SK-N-SH (cell line): ENCODE measurements around the gene CNTNAP1. TPM values are rescaled to one million over a fixed set of nuclear protein-coding genes. Genes with fewer than 3 reads are reported as not detected.

Experiments used
- CTCF ChIA-PET: fragments of 300-600, 350-600 bp; formaldehyde crosslinking; extraction: SDS; loops from one replicate; lab custom pipeline; 2021; lab: Yijun Ruan, JAX
- POLR2A ChIA-PET: fragments of 350-600 bp; sonication (Branson Sonifier 250); formaldehyde crosslinking; extraction: SDS; loops from one replicate; lab custom pipeline; 2020; ENCODE audit warnings: antibody characterized with exemption, inconsistent platforms; lab: Yijun Ruan, JAX
- DNase-seq: peaks from one replicate; pipeline ENCODE4 v3.0.0; 2012
- H2AFZ ChIP-seq: fragments of 200-600 bp; sonication (generic); 2 replicates; pipeline ENCODE4 v1.8.1; 2016; ENCODE audit warnings: antibody characterized with exemption, mild to moderate bottlenecking, low read depth
- H3F3A ChIP-seq: fragments of 200-600 bp; sonication (generic); replicated peaks from 2 replicates; pipeline ENCODE3; 2016; ENCODE audit warnings: antibody characterized with exemption, mild to moderate bottlenecking; ENCODE audit not compliant: insufficient read depth
- H3K27ac ChIP-seq, 2 experiments: fragments of 200-500 bp in 1 of 2; fragments of 200-600 bp in 1 of 2; sonication (Bioruptor generic) in 1 of 2; sonication (generic), shearing (Covaris generic) in 1 of 2; 2 replicates each; pipeline versions ENCODE4 v1.5.1 to v1.6.1; 2014 to 2016; ENCODE audit warnings: low read depth in 2 of 2, inconsistent platforms in 1 of 2, low read length in 1 of 2, mild to moderate bottlenecking in 1 of 2, mixed read lengths in 1 of 2
- H3K27me3 ChIP-seq: fragments of 200-600 bp; sonication (generic), shearing (Covaris generic); 2 replicates; pipeline ENCODE4 v1.6.1; 2016; ENCODE audit warnings: mixed run types; ENCODE audit not compliant: insufficient read depth
- H3K36me3 ChIP-seq, 2 experiments: fragments of 200-500 bp in 1 of 2; fragments of 200-600 bp in 1 of 2; sonication (Bioruptor generic) in 1 of 2; sonication (generic) in 1 of 2; replicated peaks in 1 of 2; 2 replicates each; pipeline versions ENCODE3 to v1.5.1; 2014 to 2016; ENCODE audit warnings: low read length in 1 of 2, mild to moderate bottlenecking in 1 of 2; ENCODE audit not compliant: insufficient read depth in 2 of 2, control insufficient read depth in 1 of 2
- H3K4me1 ChIP-seq, 2 experiments: fragments of 200-500 bp in 1 of 2; fragments of 200-600 bp in 1 of 2; sonication (Bioruptor generic) in 1 of 2; sonication (generic), shearing (Covaris generic) in 1 of 2; 2 replicates each; pipeline versions ENCODE4 v1.5.1 to v1.6.1; 2014 to 2016; ENCODE audit warnings: low read depth in 1 of 2, low read length in 1 of 2, mixed run types in 1 of 2; ENCODE audit not compliant: insufficient read depth in 2 of 2, control insufficient read depth in 1 of 2
- H3K4me2 ChIP-seq: fragments of 200-600 bp; sonication (generic), shearing (Covaris generic); 2 replicates; pipeline ENCODE4 v1.6.1; 2017; ENCODE audit warnings: mixed run types
- H3K4me3 ChIP-seq, 2 experiments: fragments of 200-500 bp in 1 of 2; fragments of 200-600 bp in 1 of 2; sonication (Bioruptor generic) in 1 of 2; sonication (generic), shearing (Covaris generic) in 1 of 2; 2 replicates each; pipeline versions ENCODE4 v1.5.1 to v1.8.1; 2014 to 2016; ENCODE audit warnings: low read depth in 2 of 2, inconsistent platforms in 1 of 2, low read length in 1 of 2, mild to moderate bottlenecking in 1 of 2, mixed read lengths in 1 of 2, moderate library complexity in 1 of 2
- H3K79me2 ChIP-seq: fragments of 200-600 bp; sonication (generic); 2 replicates; pipeline ENCODE4 v1.8.1; 2017; ENCODE audit warnings: mild to moderate bottlenecking; ENCODE audit not compliant: insufficient read depth
- H3K9ac ChIP-seq: fragments of 200-600 bp; sonication (generic); 2 replicates; pipeline ENCODE4 v1.6.1; 2017; ENCODE audit warnings: mixed run types
- H3K9me2 ChIP-seq: fragments of 200-600 bp; sonication (generic); 2 replicates; pipeline ENCODE4 v1.6.1; 2017; ENCODE audit warnings: mixed run types
- H3K9me3 ChIP-seq: fragments of 200-600 bp; sonication (generic); 2 replicates; pipeline ENCODE4 v1.6.1; 2017; ENCODE audit warnings: mixed run types, mild to moderate bottlenecking, moderate library complexity
- H4K20me1 ChIP-seq: fragments of 200-600 bp; sonication (generic); 2 replicates; pipeline ENCODE4 v1.6.1; 2017; ENCODE audit warnings: mild to moderate bottlenecking, mixed run types; ENCODE audit not compliant: insufficient read depth
- CHD2 ChIP-seq: fragments of 150-350 bp; IDR thresholded peaks from 2 replicates; pipeline ENCODE4 v1.6.1; 2018; ENCODE audit warnings: low read length; ENCODE audit not compliant: partially characterized antibody
- ELF1 ChIP-seq: IDR thresholded peaks from 2 replicates; pipeline ENCODE4 v1.4.0; 2012
- EZH2phosphoT487 ChIP-seq: fragments of 200-600 bp; sonication (generic); IDR thresholded peaks from 2 replicates; pipeline ENCODE4 v1.6.1; 2017; ENCODE audit warnings: low read depth, mixed run types, mild to moderate bottlenecking, antibody characterized with exemption, moderate library complexity, borderline replicate concordance
- FOXM1 ChIP-seq: IDR thresholded peaks from 2 replicates; pipeline ENCODE4 v1.4.0; 2012; ENCODE audit warnings: low read depth, mild to moderate bottlenecking
- GABPA ChIP-seq: IDR thresholded peaks from 2 replicates; pipeline ENCODE4 v1.4.0; 2012; ENCODE audit warnings: low read depth, mild to moderate bottlenecking
- GATA2 ChIP-seq: sonication (generic); formaldehyde crosslinking; IDR thresholded peaks from 2 replicates; pipeline ENCODE4 v1.5.0; 2020; ENCODE audit warnings: mild to moderate bottlenecking, missing genetic modification reagents
- MEF2A ChIP-seq: IDR thresholded peaks from 2 replicates; pipeline ENCODE4 v1.4.0; 2012; ENCODE audit warnings: low read depth, borderline replicate concordance
- MXI1 ChIP-seq: IDR thresholded peaks from 2 replicates; pipeline ENCODE4 v1.6.1; 2012; ENCODE audit warnings: mild to moderate bottlenecking, low read depth, low read length, improper control_type of control experiment
- NFIC ChIP-seq: IDR thresholded peaks from 2 replicates; pipeline ENCODE4 v1.4.0; 2012; ENCODE audit warnings: borderline replicate concordance
- RAD21 ChIP-seq: IDR thresholded peaks from 2 replicates; pipeline ENCODE4 v1.6.1; 2012; ENCODE audit warnings: mild to moderate bottlenecking, low read length
- RCOR1 ChIP-seq: fragments of 150-350 bp; IDR thresholded peaks from 2 replicates; pipeline ENCODE4 v1.6.1; 2017; ENCODE audit warnings: antibody characterized with exemption, low read length
- RFX5 ChIP-seq: IDR thresholded peaks from 2 replicates; pipeline ENCODE4 v1.6.1; 2012; ENCODE audit warnings: mild to moderate bottlenecking, improper control_type of control experiment, low read length
- RXRA ChIP-seq: IDR thresholded peaks from 2 replicates; pipeline ENCODE4 v1.4.0; 2012; ENCODE audit warnings: low read depth, mild to moderate bottlenecking, borderline replicate concordance
- SIN3A ChIP-seq: IDR thresholded peaks from 2 replicates; pipeline ENCODE4 v1.6.1; 2012; ENCODE audit warnings: low read depth, mild to moderate bottlenecking, low read length, moderate library complexity, borderline replicate concordance
- SMC3 ChIP-seq: IDR thresholded peaks from 2 replicates; pipeline ENCODE4 v1.6.1; 2012; ENCODE audit warnings: low read depth, low read length, improper control_type of control experiment
- TAF1 ChIP-seq: IDR thresholded peaks from 2 replicates; pipeline ENCODE4 v1.6.1; 2012; ENCODE audit warnings: low read depth, mild to moderate bottlenecking, low read length, moderate library complexity, borderline replicate concordance
- TCF12 ChIP-seq: IDR thresholded peaks from 2 replicates; pipeline ENCODE4 v1.4.0; 2012
- YY1 ChIP-seq: IDR thresholded peaks from 2 replicates; pipeline ENCODE4 v1.4.0; 2012; ENCODE audit warnings: low read depth, mild to moderate bottlenecking
- WGBS: methylation state at CpG from one replicate; pipeline ENCODE4 v1.1.6; 2017; ENCODE audit warnings: low lambda C conversion rate; 5-methylcytosine and 5-hydroxymethylcytosine counted together
- polyA plus RNA-seq, 3 experiments: library from polyadenylated mRNA; depleted of rRNA; stranded (reverse); fragments of >200 nt; gene quantifications; 2 replicates each; pipeline ENCODE4 v1.2.3, GENCODE V29; 2012
- TF ChIP-seq, protein P1 (sequence below): IDR thresholded peaks from 2 replicates; pipeline ENCODE4; 2012
- TF ChIP-seq, protein P2 (sequence below): fragments of 150-350 bp; IDR thresholded peaks from 2 replicates; pipeline ENCODE4 v1.6.1; 2017; ENCODE audit warnings: antibody characterized with exemption, low read length, low read depth, borderline replicate concordance
- TF ChIP-seq, protein P3 (sequence below): IDR thresholded peaks from 2 replicates; pipeline ENCODE4 v1.4.0; 2012; ENCODE audit warnings: low read depth, borderline replicate concordance
- TF ChIP-seq, protein P4 (sequence below): fragments of 150-350 bp; IDR thresholded peaks from 2 replicates; pipeline ENCODE4 v1.6.1; 2016; ENCODE audit warnings: mild to moderate bottlenecking, low read depth, low read length
- TF ChIP-seq, protein P5 (sequence below): IDR thresholded peaks from 2 replicates; pipeline ENCODE4 v1.4.0; 2012; ENCODE audit warnings: low read depth, borderline replicate concordance

CNTNAP1 gene
- polyA plus RNA-seq (2012; rRNA removed) = 74.3 and 92.7 TPM in 2 replicates
- polyA plus RNA-seq (2012; cell fraction: cytosol; rRNA removed) = 31.9 and 45.9 TPM in 2 replicates
- polyA plus RNA-seq (2012; cell fraction: nucleus; rRNA removed) = 213 and 214 TPM in 2 replicates

DNA sequence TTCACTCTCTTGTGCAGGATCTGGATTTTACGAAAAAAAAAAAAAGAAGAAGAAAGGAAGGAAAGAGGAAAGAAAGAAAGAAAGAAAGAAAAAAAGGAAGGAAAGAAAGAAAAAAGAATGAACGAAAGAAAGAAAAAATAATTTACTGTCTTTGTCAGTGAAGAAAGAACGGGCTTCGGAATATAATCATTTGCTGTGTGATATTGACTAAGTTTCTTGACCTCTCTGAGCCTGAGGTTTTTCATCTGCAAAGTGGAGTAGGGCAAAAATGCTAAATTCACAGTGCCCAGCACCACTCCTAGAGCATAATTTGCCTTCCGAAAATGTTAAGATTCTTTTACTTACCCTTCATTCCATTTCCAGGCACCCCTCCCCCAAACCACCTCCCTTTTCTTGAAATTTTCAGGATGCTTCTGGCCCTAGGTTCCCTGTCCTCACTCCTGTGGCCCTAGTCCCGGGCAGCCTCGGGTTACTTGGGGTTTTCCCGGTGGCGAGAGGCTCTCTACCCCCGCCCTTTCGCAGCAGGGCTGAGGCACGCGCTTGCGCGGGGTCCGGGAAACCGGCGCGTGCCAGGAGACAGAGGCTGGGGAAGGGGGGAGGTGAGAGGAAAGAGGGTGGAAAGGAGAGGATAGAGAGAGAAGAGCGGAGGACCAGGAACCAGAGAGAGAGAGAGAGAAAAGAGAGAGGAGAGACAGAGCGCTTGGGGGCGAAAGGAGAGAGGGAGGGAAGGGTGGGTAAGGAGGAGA lies at the start of gene CNTNAP1:
Gene CNTNAP1, plus strand, starts transcription at position 556 of the 746 bp plus-strand sequence. CDS start 299 bp downstream, outside the sequence.
- no peaks in the 10 kb centered on the region for H4K20me1 ChIP-seq
- peaks cover 0 to 14% of the 10 kb centered on the region in 2 experiments for H3K36me3 ChIP-seq
- peaks cover 10 to 44% of the 10 kb centered on the region in 2 experiments for H3K4me1 ChIP-seq
- H3K9me3 ChIP-seq = no peaks in the 10 kb centered on the region
- H3K79me2 ChIP-seq = peaks cover 5% of the 10 kb centered on the region
- H3K27ac ChIP-seq = peak within 1 kb of the TSS; percentile 56 to 92
- ChIA-PET POLR2A (interaction anchor here (1.1 to 2.6 kb wide), 4 partner anchors 9 to 104 kb away, joined by 3 to 16 read pairs (median 4); partner anchors contain the start of gene PSMC3IP), CTCF (interaction anchor here (0.8 to 4.2 kb wide), 3 partner anchors 64 to 105 kb away, joined by 3 to 47 read pairs (median 13); partner anchors contain the start of gene PSMC3IP)
- H3K9ac ChIP-seq = peak within 1 kb of the TSS; percentile 64
- peak within 1 kb of the TSS; percentile 87 for H2AFZ ChIP-seq
- peak within 1 kb of the TSS; percentile 65 to 71 for H3K4me3 ChIP-seq
- no peaks in the 10 kb centered on the region for H3K9me2 ChIP-seq
- peaks cover 33% of the 10 kb centered on the region for H3F3A ChIP-seq
- WGBS = 24% methylated on average over 22 of the region's 22 CpGs
- H3K27me3 ChIP-seq = no peaks in the 10 kb centered on the region
- DNase-seq = peak; percentile 90
- H3K4me2 ChIP-seq = peak within 1 kb of the TSS; percentile 90
- TF ChIP-seq, protein P1, sequence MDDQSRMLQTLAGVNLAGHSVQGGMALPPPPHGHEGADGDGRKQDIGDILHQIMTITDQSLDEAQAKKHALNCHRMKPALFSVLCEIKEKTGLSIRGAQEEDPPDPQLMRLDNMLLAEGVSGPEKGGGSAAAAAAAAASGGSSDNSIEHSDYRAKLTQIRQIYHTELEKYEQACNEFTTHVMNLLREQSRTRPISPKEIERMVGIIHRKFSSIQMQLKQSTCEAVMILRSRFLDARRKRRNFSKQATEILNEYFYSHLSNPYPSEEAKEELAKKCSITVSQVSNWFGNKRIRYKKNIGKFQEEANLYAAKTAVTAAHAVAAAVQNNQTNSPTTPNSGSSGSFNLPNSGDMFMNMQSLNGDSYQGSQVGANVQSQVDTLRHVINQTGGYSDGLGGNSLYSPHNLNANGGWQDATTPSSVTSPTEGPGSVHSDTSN = peak; percentile 4; the same call in 1 of the 2 replicates
- TF ChIP-seq EZH2phosphoT487 (no peak), GATA2 (no peak), TCF12 (peak; percentile 23; the same call in 1 of the 2 replicates), GABPA (no peak), FOXM1 (no peak), CHD2 (peak; percentile 45), YY1 (peak; percentile 27; the same call in 1 of the 2 replicates), RXRA (peak; percentile 28; the same call in 1 of the 2 replicates), RAD21 (no peak), RFX5 (no peak), ELF1 (no peak), MXI1 (peak; percentile 85), RCOR1 (peak; percentile 37; the same call in 1 of the 2 replicates), MEF2A (no peak), SMC3 (no peak), NFIC (peak; percentile 39), TAF1 (0 out of 2 replicates have a peak, but pooled peaks have one; percentile 40), SIN3A (no peak)
- TF ChIP-seq, protein P2, sequence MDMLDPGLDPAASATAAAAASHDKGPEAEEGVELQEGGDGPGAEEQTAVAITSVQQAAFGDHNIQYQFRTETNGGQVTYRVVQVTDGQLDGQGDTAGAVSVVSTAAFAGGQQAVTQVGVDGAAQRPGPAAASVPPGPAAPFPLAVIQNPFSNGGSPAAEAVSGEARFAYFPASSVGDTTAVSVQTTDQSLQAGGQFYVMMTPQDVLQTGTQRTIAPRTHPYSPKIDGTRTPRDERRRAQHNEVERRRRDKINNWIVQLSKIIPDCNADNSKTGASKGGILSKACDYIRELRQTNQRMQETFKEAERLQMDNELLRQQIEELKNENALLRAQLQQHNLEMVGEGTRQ = no peak
- TF ChIP-seq, protein P3, sequence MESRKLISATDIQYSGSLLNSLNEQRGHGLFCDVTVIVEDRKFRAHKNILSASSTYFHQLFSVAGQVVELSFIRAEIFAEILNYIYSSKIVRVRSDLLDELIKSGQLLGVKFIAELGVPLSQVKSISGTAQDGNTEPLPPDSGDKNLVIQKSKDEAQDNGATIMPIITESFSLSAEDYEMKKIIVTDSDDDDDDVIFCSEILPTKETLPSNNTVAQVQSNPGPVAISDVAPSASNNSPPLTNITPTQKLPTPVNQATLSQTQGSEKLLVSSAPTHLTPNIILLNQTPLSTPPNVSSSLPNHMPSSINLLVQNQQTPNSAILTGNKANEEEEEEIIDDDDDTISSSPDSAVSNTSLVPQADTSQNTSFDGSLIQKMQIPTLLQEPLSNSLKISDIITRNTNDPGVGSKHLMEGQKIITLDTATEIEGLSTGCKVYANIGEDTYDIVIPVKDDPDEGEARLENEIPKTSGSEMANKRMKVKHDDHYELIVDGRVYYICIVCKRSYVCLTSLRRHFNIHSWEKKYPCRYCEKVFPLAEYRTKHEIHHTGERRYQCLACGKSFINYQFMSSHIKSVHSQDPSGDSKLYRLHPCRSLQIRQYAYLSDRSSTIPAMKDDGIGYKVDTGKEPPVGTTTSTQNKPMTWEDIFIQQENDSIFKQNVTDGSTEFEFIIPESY = no peak
- TF ChIP-seq, protein P4, sequence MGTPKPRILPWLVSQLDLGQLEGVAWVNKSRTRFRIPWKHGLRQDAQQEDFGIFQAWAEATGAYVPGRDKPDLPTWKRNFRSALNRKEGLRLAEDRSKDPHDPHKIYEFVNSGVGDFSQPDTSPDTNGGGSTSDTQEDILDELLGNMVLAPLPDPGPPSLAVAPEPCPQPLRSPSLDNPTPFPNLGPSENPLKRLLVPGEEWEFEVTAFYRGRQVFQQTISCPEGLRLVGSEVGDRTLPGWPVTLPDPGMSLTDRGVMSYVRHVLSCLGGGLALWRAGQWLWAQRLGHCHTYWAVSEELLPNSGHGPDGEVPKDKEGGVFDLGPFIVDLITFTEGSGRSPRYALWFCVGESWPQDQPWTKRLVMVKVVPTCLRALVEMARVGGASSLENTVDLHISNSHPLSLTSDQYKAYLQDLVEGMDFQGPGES = no peak
- TF ChIP-seq, protein P5, sequence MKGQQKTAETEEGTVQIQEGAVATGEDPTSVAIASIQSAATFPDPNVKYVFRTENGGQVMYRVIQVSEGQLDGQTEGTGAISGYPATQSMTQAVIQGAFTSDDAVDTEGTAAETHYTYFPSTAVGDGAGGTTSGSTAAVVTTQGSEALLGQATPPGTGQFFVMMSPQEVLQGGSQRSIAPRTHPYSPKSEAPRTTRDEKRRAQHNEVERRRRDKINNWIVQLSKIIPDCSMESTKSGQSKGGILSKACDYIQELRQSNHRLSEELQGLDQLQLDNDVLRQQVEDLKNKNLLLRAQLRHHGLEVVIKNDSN = no peak
